Measurements from ENCODE around the gene NAA16. TPM values are rescaled to one million over a fixed set of nuclear protein-coding genes. Genes with fewer than 3 reads are reported as not detected.

Gene NAA16
- total RNA-seq, result 6.5 TPM
- long read RNA-seq, full-length matches to known transcripts, result 4 of 8 reads
- long read RNA-seq, partial matches to known transcripts, result 3 of 8 reads
- long read RNA-seq, other reads (novel, unspliced or antisense), result 1 of 8 reads

DNA sequence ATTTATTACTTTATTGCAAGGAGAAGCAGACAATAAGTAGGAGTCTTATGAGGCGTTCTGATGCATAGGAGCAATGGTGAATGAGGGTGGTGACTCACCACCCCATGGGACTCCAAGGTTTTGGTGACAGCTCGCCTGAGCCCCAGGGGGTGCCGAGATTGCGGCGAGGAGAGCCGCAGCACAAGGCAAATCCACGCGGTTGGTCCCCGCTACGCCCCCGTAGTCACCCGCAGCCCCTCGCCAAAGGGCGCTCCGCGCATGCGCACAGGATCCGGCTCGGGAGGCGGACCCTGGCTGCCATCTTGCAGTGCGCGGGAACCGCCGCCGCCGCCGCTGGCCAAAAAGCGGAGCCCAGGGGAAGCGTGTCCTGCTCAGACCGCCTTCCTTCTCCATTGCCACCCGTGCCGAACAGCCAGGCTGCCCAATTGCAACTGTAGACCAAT is at the start of gene NAA16:
Gene NAA16 (plus strand): TSS at position 305 of the 443 bp plus-strand sequence. CDS start 262 bp downstream, outside the sequence.
- Histone ChIP-seq H3K9me3 (replicated peaks) (no peaks in the 10 kb centered on the region), H3K27ac (replicated peaks) (peak within 1 kb of the TSS; percentile 92), H3K27me3 (ENCODE audit: low read depth) (no peaks in the 10 kb centered on the region), H3K4me3 (peak within 1 kb of the TSS; percentile 96), H3K36me3 (no peaks in the 10 kb centered on the region), H3K4me1 (peaks cover 54% of the 10 kb centered on the region)
- peak; percentile 93 for DNase-seq
- intact Hi-C loops (cut with micrococcal nuclease), result no loop called here
- TF ChIP-seq, protein P1, sequence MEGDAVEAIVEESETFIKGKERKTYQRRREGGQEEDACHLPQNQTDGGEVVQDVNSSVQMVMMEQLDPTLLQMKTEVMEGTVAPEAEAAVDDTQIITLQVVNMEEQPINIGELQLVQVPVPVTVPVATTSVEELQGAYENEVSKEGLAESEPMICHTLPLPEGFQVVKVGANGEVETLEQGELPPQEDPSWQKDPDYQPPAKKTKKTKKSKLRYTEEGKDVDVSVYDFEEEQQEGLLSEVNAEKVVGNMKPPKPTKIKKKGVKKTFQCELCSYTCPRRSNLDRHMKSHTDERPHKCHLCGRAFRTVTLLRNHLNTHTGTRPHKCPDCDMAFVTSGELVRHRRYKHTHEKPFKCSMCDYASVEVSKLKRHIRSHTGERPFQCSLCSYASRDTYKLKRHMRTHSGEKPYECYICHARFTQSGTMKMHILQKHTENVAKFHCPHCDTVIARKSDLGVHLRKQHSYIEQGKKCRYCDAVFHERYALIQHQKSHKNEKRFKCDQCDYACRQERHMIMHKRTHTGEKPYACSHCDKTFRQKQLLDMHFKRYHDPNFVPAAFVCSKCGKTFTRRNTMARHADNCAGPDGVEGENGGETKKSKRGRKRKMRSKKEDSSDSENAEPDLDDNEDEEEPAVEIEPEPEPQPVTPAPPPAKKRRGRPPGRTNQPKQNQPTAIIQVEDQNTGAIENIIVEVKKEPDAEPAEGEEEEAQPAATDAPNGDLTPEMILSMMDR (IDR thresholded peaks at IDR 0.05; ENCODE audit: borderline replicate concordance), result no peak

DNA sequence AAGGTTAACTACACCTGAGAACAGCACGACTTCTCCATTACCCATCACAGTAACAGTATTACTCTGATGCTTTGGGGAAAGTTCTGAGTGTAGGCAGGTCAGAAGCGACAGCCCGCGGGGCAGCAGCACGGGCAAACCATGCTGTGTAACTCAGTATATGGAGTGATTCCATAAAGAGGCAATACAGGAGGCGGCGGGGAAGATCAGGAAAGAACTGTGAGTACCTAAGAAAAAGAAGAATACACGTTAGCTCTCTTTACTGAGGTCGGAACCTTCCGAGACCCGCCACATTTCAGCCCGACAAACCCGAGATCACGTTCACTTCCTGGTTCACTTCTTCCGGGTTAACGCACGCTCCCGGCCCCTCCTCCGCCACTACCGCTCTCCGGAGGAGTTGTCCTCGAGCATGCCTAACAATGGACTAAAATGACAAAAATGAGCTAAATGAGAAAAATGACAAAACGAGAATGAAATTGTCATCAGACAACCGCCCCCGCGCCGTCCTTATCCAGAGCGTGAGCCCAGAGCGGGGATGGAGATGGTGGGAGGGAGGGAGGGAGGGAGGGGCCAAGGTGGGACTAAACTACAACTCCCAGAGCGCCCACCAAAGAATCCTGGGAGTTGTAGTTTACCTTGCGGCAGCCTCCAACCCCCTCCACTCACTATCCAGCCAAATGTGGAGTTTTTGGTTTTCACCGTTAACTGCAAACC is 47.7 kb upstream of the NAA16 start, which contains the start of gene MTRF1:
Gene MTRF1 (minus strand): TSS at position 316 of the 711 bp plus-strand sequence. CDS start 2,669 bp downstream, outside the sequence.
- peaks cover 23% of the 10 kb centered on the region for H3K36me3 ChIP-seq
- H3K27ac ChIP-seq (replicated peaks), result peak within 1 kb of the TSS; percentile 87
- H3K9me3 ChIP-seq (replicated peaks), result peaks cover 12% of the 10 kb centered on the region
- peak; percentile 78 for DNase-seq
- H3K4me1 ChIP-seq, result peaks cover 9% of the 10 kb centered on the region
- H3K4me3 ChIP-seq, result peak within 1 kb of the TSS; percentile 76
- intact Hi-C loops (cut with micrococcal nuclease), result no loop called here
- TF ChIP-seq, protein P1 (IDR thresholded peaks at IDR 0.05; ENCODE audit: borderline replicate concordance), result no peak
- no peaks in the 10 kb centered on the region for H3K27me3 ChIP-seq (ENCODE audit: low read depth)

DNA sequence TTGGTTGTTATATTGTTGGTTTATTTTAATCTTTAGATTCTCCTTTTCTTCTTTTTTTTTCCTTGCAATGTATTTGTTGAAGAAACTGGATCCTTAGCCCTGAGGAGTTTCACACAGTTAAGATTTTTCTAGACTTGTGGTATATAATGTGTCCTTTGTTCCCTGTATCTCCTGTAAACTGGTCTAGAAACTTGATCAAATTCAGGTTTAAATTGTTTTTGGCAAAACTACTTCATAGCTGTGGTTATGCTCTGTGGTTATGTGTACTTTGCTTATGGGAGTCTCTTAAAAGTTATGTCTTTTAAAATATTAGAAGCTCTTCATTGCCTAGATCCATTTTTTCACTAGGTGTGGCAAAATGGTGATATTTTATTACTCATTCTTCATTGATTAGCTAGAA is 44.0 kb upstream of the NAA16 start:
- Histone ChIP-seq H3K4me1 (peaks cover 9% of the 10 kb centered on the region), H3K4me3 (no peak overlapping the region), H3K27ac (replicated peaks) (no peak overlapping the region), H3K9me3 (replicated peaks) (peaks cover 25% of the 10 kb centered on the region), H3K27me3 (ENCODE audit: low read depth) (no peaks in the 10 kb centered on the region), H3K36me3 (no peaks in the 10 kb centered on the region)
- TF ChIP-seq, protein P1 (IDR thresholded peaks at IDR 0.05; ENCODE audit: borderline replicate concordance), result no peak
- DNase-seq, result no peak
- intact Hi-C loops (cut with micrococcal nuclease), result no loop called here

DNA sequence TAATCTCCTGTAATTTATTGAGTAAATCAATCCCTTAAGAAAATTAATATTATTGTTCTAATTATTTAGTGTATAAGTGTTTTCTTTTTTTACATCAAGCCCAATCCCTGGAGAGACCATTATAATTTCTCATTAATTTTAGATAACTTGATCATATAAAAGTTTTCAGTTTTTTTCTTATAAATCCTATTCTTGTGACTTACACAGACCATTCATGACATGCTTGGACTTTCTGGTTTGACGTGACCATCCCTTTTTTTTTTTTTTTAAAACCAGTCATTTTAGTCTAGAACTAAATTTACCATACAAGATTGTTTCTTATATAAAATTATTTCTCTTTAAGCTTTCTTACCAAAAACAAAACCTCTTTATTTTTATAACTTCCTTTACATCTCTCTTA is 42.3 kb upstream of the NAA16 start:
- Histone ChIP-seq H3K27ac (replicated peaks) (no peak overlapping the region), H3K4me1 (no peaks in the 10 kb centered on the region), H3K4me3 (no peak overlapping the region), H3K9me3 (replicated peaks) (peaks cover 25% of the 10 kb centered on the region), H3K36me3 (no peaks in the 10 kb centered on the region), H3K27me3 (ENCODE audit: low read depth) (no peaks in the 10 kb centered on the region)
- no peak for DNase-seq
- intact Hi-C loops (cut with micrococcal nuclease), result no loop called here
- TF ChIP-seq, protein P1 (IDR thresholded peaks at IDR 0.05; ENCODE audit: borderline replicate concordance), result no peak

DNA sequence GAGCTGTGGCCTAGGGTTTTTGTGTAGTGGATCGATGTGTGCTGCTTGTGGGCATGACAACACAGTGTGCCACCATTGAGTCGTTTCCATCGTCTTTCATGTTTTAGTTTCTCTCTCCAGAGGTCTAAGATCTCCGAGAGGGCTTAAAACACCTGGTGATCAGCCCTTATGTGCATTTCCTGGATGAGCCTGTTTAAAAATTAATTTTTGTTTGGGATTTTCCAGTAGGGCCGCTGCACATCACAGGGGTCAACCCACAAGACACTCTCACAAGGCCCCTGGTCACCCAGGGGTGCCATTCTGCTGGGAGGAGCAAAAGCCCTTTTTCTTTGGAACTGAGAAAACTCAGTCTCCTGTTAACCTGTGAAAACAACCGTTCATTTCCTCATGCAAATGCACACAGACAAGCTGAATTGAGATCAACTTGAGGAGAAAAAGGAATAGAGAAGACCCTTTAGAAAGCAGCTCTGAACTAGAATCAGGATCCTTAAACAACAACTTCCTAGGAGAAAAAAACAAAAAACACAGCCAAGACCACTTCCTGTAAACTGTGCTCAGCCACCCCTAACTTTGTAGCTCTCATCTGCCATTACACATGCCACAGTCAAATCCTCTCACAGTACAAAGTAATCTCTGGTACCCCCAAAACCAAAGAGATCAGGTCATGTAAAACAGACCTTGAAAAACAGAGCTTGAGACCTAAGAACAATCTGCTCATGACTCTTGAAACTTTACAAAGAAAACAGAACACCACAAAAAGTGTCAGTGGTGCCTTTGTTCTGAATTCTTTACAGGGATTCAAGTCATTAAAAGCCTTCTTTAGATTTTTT is 39.4 kb upstream of the NAA16 start:
- Histone ChIP-seq H3K27me3 (ENCODE audit: low read depth) (no peaks in the 10 kb centered on the region), H3K27ac (replicated peaks) (no peak overlapping the region), H3K4me1 (no peaks in the 10 kb centered on the region), H3K36me3 (no peaks in the 10 kb centered on the region), H3K4me3 (no peak overlapping the region), H3K9me3 (replicated peaks) (peaks cover 25% of the 10 kb centered on the region)
- no peak for DNase-seq
- intact Hi-C loops (cut with micrococcal nuclease), result no loop called here
- TF ChIP-seq, protein P1 (IDR thresholded peaks at IDR 0.05; ENCODE audit: borderline replicate concordance), result no peak
